ENCODE results near the gene HIGD1B.

Gene HIGD1B

GRCh38 chr17:44837196-44837595 is 10.5 kb upstream of the HIGD1B start:
- no peaks in the 10 kb centered on the region for H3K79me2 ChIP-seq (ENCODE audit: insufficient read depth, low read length)
- H3K9me2 ChIP-seq (ENCODE audit: low read depth, low read length): no peaks in the 10 kb centered on the region
- H3K4me2 ChIP-seq (ENCODE audit: low read length): no peak overlapping the region
- no peak overlapping the region for H3K27ac ChIP-seq (ENCODE audit: low read depth, low read length, poor library complexity, severe bottlenecking)
- H3F3A ChIP-seq (ENCODE audit: insufficient read depth, low read length): no peaks in the 10 kb centered on the region
- H3K4me1 ChIP-seq (ENCODE audit: insufficient read depth, low read length, severe bottlenecking): no peaks in the 10 kb centered on the region
- no peaks in the 10 kb centered on the region for H3K9me3 ChIP-seq (ENCODE audit: low read length)
- no peak overlapping the region for H3K9ac ChIP-seq (ENCODE audit: low read length)
- no peak for TF ChIP-seq CTCF (IDR thresholded peaks at IDR 0.05; ENCODE audit: low read length)
- no peak for TF ChIP-seq EZH2 (IDR thresholded peaks at IDR 0.05; ENCODE audit: borderline replicate concordance, low read length)
- no peaks in the 10 kb centered on the region for H4K20me1 ChIP-seq (ENCODE audit: insufficient read depth, low read length)
- H3K4me3 ChIP-seq (ENCODE audit: low read depth, low read length, poor library complexity, severe bottlenecking): no peak overlapping the region
- no peaks in the 10 kb centered on the region for H3K36me3 ChIP-seq (ENCODE audit: insufficient read depth, low read length)
- peaks cover 4% of the 10 kb centered on the region; the same call in 1 of the 2 replicates for H3K27me3 ChIP-seq (ENCODE audit: insufficient read depth, low read length)
- H2AFZ ChIP-seq (ENCODE audit: low read length): no peak overlapping the region

GRCh38 chr17:44840274-44840673 is 7.4 kb upstream of the HIGD1B start:
- no peak overlapping the region for H3K9ac ChIP-seq (ENCODE audit: low read length)
- no peaks in the 10 kb centered on the region for H3K79me2 ChIP-seq (ENCODE audit: insufficient read depth, low read length)
- no peaks in the 10 kb centered on the region for H3K4me1 ChIP-seq (ENCODE audit: insufficient read depth, low read length, severe bottlenecking)
- H2AFZ ChIP-seq (ENCODE audit: low read length): no peak overlapping the region
- H3K27ac ChIP-seq (ENCODE audit: low read depth, low read length, poor library complexity, severe bottlenecking): no peak overlapping the region
- H3F3A ChIP-seq (ENCODE audit: insufficient read depth, low read length): no peaks in the 10 kb centered on the region
- H3K4me3 ChIP-seq (ENCODE audit: low read depth, low read length, poor library complexity, severe bottlenecking): no peak overlapping the region
- H3K9me2 ChIP-seq (ENCODE audit: low read depth, low read length): no peaks in the 10 kb centered on the region
- H4K20me1 ChIP-seq (ENCODE audit: insufficient read depth, low read length): no peaks in the 10 kb centered on the region
- no peaks in the 10 kb centered on the region for H3K27me3 ChIP-seq (ENCODE audit: insufficient read depth, low read length)
- TF ChIP-seq CTCF (IDR thresholded peaks at IDR 0.05; ENCODE audit: low read length): no peak
- TF ChIP-seq EZH2 (IDR thresholded peaks at IDR 0.05; ENCODE audit: borderline replicate concordance, low read length): no peak
- H3K4me2 ChIP-seq (ENCODE audit: low read length): no peak overlapping the region
- no peaks in the 10 kb centered on the region for H3K36me3 ChIP-seq (ENCODE audit: insufficient read depth, low read length)
- H3K9me3 ChIP-seq (ENCODE audit: low read length): no peaks in the 10 kb centered on the region

DNA sequence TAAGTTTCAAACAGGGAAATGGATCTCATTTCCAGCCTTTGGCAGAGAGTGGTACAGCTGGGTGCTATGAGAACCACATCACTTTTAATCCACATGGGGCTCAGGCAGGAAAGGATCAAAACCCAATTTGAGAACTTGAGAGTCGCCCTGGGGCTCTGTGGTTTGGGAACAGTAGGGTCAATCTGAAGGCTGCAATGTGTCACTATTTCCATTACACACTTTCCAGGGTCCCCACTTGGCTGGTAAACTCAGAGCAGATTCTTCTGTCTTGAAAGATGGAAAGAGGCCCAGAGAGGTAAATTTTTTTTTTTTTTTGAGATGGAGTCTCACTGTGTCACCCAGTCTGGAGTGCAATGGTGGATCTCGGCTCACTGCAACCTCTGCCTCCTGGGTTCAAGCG is 6.7 kb upstream of the HIGD1B start:
- H3K27ac ChIP-seq (ENCODE audit: low read depth, low read length, poor library complexity, severe bottlenecking): no peak overlapping the region
- H2AFZ ChIP-seq (ENCODE audit: low read length): no peak overlapping the region
- H3K4me1 ChIP-seq (ENCODE audit: insufficient read depth, low read length, severe bottlenecking): no peaks in the 10 kb centered on the region

More for the DNA sequence above, 6.7 kb upstream of the HIGD1B start:
- H3K36me3 ChIP-seq (ENCODE audit: insufficient read depth, low read length): no peaks in the 10 kb centered on the region
- H3K9ac ChIP-seq (ENCODE audit: low read length): no peak overlapping the region
- H3K9me3 ChIP-seq (ENCODE audit: low read length): no peaks in the 10 kb centered on the region
- H3K4me2 ChIP-seq (ENCODE audit: low read length): no peak overlapping the region
- TF ChIP-seq CTCF (IDR thresholded peaks at IDR 0.05; ENCODE audit: low read length) (no peak), EZH2 (IDR thresholded peaks at IDR 0.05; ENCODE audit: borderline replicate concordance, low read length) (no peak)
- H3K27me3 ChIP-seq (ENCODE audit: insufficient read depth, low read length): no peaks in the 10 kb centered on the region
- H3K9me2 ChIP-seq (ENCODE audit: low read depth, low read length): no peaks in the 10 kb centered on the region
- no peaks in the 10 kb centered on the region for H3K79me2 ChIP-seq (ENCODE audit: insufficient read depth, low read length)
- H4K20me1 ChIP-seq (ENCODE audit: insufficient read depth, low read length): no peaks in the 10 kb centered on the region
- H3F3A ChIP-seq (ENCODE audit: insufficient read depth, low read length): no peaks in the 10 kb centered on the region
- no peak overlapping the region for H3K4me3 ChIP-seq (ENCODE audit: low read depth, low read length, poor library complexity, severe bottlenecking)

All from OCI-LY1 (cell line).